Body of pancreas (tissue), 4 donors: Measurements from ENCODE around the gene ROR1.

Experiments used
- CTCF ChIP-seq, 7 experiments: fragments of 450-650 bp in 4 of 7; fragments of 200-600 bp in 3 of 7; sonication (generic) in 3 of 7; IDR thresholded peaks; one replicate each; pipeline ENCODE4 v1.5.1; 2016 to 2019; ENCODE audit warnings: antibody characterized with exemption in 7 of 7
- POLR2A ChIP-seq, 3 donors: fragments of 450-650 bp; IDR thresholded peaks; one replicate each; pipeline ENCODE4 v1.6.1; 2016; ENCODE audit warnings: antibody characterized with exemption in 3 of 3, mild to moderate bottlenecking in 2 of 3

- TF ChIP-seq CTCF (IDR thresholded peaks at IDR 0.05) (no peak), POLR2A (IDR thresholded peaks at IDR 0.05) (no peak)
Observed at GRCh38 chr1:64155278-64155677, 381.5 kb downstream of the ROR1 start.
